ENCODE data around the gene WNT2B.

The WNT2B gene

DNA sequence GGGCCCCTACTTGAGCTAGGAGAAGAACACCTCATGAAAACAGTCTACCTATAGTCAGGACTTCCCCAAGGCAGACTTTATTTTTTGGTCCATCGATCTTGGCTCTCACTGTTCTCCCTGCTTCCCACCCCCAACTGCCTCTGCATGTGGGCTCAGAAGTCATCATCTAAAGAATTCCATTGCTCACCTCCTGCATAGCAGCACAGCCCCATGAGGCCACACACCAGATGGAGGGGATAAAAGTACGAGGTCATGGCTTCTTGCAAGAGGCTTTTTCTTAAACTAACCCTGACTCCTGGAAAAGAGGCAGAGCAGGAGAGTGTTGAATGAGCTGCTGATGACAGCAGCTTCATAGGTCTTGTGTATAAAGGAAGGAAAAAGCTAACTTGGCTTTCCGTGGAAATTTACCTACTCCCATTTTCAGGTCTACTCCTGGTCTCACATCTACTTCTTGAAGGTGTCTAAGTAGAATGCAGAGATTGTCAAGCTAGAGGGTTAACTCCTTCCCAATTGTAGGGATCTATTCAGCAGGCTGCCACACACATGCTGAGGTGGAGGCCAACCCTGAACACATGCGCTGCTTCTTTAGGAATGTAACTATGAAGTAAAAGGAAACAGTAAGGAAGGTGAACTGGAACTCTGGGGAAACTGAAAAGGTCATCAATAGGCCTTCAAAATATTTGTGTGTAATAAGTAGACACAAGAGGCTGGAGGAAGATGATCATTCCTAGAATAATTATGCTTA is 18.7 kb downstream of the WNT2B start:
- DNase-seq (ENCODE audit: low read depth in 2 of 2): no peak

DNA sequence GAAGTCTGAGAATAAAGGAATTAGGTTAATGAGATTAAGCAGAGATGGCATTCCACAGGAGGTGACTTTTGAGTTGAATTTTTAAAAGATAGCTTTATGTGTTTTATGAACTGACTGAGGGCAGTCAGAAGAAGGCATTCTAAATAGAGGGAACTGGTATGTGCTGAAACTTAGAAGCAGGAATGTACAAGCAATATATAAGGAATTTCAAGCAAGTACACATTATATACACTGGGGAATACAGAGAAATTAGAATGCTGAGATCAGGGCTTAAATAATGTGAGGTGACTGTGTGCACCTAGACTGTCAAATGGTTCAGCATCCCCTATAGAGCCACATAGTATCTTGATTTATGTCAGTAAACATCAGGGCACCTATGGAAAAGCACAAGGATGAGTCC is 19.3 kb downstream of the WNT2B start:
- DNase-seq (ENCODE audit: low read depth in 2 of 2): no peak

DNA sequence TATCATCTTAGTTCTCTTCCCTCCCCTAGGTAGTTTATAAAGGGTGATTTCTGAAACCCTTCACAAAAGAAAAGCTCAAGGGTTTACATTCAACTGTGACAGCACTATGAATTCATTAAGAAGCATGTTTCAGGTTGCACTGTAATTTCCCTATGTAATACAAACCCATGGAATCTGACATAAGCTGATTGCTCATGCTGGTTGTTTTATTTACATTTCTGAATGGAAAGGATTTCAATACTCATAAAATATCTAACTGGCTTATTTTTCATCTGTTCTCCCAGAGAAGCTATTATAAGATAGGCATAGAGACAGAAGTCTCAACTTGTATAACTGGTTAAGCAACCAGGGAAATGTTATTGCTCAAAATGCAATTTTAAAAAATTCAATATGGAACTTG is 20.5 kb downstream of the WNT2B start:
- no peak for DNase-seq (ENCODE audit: low read depth in 2 of 2)

DNA sequence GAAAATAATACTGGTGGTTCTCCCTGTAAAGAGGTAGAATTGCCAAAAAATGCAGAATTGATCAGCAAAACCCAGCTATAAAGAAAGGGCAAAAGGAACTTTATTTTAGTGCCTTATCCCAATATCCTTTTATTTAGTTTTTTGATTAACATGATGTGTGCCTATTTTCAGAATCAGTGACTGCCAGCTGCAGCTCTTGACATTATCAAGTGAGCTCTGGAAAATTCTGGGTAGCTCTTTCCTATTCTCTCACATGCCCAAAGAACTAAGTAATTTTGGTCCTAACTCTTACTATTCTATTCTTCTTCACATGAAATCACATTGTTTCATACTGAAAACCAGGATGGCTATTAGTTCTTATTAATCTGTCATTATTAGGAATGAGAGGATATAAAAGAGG is 22.1 kb downstream of the WNT2B start:
- DNase-seq (ENCODE audit: low read depth in 2 of 2): no peak

DNA sequence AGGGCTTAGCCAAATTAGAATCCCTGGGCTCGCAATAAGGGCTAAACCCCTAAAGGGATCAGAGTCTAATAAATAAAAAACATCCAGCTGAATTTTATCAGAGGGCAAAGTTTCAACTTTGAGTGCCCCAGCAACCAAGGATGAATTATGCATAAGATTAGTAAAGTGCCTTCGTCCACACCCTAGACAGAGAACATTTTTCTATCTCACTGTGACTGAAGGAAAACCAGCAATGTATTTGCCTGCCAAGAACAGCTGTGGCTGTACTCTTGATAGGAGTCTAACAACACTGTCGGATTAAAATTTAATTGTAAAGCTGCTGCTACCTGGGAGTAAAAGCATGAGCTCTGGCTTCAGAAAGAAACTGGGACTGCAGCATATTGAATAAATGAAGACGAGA is 23.3 kb downstream of the WNT2B start:
- DNase-seq (ENCODE audit: low read depth in 2 of 2): no peak

DNA sequence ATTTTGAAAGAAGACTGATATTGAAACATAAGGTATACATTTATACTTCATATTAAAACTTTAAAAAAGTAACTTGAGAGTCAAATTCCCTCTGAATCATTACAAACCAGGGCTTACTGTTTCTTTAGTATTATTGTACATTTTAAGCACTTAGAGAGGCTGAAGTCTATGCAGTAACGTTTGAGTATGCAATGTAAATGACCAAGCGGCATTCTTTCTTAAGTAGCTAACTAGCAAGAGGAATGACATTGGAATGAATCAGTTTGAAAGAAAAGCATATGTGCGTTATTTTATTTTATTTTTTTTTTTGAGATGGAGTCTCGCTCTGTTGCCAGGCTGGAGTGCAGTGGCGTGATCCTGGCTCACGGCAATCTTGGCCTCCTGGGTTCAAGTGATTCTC is 24.3 kb downstream of the WNT2B start:
- DNase-seq (ENCODE audit: low read depth in 2 of 2): no peak

DNA sequence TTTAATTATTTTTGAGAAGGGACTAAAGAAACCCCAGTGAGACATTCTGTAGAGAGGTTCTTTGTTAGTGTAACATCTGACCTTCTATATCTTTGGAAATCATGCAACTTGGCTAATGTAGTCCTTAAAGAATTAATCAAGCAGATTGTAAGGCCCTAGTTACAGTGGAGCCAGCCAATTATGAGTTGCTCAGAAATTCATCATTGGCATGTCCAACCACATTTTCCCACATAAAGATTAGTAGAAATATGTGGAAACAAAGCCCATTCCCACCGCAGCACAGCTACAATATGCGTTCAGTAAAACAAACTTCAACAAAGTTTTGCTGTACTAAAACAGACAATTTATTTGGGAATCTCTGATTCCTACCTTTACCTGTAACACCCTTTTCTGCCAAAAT is 27.8 kb downstream of the WNT2B start:
- DNase-seq (ENCODE audit: low read depth in 2 of 2): no peak

DNA sequence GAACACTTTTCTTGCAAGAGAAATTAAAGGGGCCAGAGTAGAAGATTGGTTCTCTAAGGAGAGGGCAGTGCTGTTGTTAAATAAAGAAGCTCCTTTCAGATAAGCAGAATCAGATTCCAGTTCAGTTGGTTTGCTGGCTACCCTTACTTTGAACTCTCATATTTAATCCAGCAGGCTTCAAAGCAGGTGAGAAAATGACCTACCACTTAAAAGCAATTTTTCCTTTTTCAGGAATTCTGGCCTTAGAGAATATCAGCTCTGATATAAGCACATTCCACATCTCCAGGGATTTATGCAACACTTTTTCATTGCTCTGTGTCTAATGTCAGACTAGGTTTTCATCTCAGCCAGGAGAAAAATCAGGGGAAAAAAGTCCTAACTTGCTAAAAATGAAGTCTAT is 28.7 kb downstream of the WNT2B start:
- no peak for DNase-seq (ENCODE audit: low read depth in 2 of 2)

DNA sequence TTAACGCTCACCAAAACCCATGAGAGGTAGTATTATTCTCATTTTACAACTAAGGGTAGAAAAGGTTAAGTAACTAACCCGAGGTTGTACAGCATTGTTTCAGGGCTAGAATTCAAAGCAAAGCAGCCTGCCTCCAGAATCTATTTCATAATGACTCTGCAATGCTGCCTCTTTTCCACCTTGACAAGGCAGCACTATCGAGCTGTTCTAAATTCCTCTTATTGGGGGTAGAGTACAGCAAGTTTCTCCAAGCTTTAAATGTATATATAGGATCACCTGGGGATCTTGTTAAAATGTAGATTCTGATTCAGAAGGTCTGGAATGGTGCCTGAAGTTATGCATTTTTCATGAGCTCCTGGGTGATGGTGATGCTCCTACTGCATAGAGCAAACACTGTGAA is 30.1 kb downstream of the WNT2B start:
- no peak for DNase-seq (ENCODE audit: low read depth in 2 of 2)

DNA sequence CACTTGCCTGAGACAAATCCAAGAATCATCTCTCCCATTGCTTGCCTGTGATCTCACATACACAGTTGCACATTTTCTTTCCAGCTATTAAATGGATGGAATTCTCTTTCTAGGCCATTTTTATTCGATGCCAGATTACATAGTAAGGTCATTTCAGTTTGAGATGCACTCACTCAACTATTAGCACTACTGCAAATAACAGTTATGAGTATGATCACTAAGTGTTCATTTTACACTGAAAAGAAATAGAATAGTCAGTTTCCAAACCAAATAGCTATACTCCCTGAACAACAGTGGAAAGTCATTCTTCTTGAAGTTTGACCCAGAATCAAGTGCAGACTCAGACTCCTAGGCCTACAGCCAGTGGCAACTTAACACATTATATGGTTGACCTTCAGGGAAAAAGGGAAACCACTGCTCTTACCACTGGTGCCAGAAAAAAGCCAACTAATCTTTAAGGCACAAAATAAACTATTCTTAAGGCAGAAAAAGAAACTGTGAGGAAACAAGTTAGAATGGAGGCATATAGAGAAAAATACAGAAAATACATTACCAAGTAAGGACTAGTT is 31.5 kb downstream of the WNT2B start:
- no peak for DNase-seq (ENCODE audit: low read depth in 2 of 2)

DNA sequence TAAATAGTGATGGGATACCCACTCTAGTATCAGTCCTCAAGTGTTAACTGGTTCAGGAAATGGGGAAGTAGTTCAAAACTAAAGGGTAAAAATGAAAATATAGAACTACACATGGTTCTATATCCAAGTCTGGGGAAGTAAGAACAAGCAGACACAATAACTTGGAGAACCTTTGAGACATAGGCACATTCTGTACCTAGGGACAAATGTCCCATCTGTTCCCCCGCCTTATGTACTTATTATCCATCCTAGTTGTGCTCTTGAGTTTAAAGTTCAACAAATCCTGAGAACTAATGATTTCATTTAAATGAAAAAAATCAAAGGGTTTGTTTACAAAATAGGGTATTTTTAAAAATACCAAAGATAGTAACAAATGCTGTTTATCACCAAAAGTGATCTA is 32.5 kb downstream of the WNT2B start:
- DNase-seq (ENCODE audit: low read depth in 2 of 2): no peak

DNA sequence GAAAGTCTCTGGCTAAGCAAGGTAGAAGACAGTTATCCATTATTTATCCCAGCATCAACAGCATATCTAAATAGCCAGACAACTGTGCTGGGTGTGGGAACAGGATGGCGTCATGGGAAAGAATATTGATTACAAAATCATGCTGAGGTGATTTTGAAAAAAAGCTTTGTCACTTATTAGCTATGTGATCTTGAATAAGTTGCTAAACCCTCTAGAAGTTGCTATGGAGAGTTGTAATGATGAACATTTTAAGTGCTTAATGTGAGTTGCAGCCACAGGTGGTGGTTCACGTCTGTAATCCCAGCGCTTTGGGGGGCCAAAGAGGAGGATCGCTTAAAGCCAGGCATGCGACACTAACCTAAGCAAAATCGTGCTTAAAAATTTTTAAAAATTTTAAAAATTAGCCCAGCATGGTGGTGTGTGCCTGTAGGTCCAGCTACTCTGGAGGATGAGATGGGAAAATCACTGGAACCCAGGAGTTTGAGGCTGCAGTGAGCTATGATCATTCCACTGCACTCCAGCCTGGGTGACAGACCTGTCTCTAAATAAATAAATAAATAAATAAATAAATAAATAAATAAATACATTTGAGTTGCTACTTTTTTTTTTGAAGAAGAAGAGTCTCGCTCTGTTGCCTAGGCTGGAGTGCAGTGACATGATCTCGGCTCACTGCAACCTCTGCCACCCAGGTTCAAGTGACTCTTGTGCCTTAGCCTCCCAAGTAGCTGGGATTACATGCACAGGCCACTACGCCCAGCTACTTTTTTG is 33.6 kb downstream of the WNT2B start:
- DNase-seq (ENCODE audit: low read depth in 2 of 2): no peak

DNA sequence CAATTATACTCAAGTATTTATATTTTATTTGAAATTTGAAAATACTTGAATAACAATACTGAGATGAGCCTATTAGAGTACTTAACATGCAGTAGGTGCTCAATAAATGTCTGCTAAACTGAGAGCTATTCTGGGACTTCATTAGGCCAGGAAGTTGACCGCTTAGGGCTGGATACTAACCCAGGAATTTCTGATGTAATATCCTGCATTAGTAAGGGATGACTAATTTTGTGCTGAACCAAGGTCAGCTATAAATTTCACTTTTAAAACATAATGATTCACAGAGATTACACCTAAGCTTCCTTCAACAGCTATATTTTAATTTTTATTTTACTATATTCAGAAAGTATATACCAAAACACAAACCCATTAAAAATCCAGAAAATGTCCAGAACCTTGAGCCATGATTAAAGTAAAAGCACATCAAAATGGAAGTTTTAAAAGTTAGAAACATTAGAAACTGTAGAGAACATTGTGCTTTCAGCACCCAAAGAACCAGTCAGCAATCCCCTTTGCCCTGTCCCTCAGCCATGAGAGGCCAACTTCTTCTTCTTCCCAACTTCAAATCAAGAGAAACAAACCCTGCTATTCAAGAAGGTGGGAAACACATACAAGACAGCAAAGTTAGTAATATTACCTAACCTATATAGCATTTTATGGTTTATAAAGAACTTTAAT is 35.4 kb downstream of the WNT2B start:
- no peak for DNase-seq (ENCODE audit: low read depth in 2 of 2)

DNA sequence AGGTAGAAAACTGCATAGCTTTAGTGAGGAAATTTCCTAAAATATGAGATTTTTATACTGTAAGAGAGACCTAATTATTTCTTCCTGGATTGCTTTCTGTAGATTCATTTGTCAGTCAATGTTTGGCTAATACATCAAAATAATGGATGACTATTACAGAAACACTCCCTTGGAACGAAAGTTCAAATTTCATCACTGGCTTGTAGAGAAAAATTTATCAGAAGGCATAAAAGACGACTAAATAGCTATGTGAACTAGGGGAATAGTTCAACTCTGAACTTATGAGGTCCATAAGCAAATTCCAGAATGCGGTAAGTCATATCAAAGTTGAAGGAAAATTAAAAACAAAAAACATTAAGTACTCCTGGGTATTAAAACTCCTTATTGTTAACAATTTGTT is 36.0 kb downstream of the WNT2B start:
- DNase-seq (ENCODE audit: low read depth in 2 of 2): no peak

DNA sequence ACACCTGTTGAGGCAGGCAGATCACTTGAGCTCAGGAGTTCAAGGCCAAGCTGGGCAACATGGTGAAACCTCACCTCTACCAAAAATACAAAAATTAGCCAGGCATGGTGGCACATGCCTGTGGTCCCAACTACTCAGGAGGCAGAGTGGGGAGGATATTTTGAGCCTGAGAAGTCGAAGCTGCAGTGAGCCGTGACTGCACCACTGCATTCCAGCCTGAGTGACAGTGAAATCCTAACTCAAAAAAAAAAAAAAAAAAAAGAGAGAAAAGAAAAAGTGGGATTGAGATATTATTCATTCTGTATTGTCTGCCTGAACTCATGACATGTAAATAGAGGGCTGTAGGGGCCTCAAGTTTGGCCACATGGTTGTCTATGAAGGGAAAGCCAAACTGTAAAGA is 37.3 kb downstream of the WNT2B start:
- DNase-seq (ENCODE audit: low read depth in 2 of 2): no peak

DNA sequence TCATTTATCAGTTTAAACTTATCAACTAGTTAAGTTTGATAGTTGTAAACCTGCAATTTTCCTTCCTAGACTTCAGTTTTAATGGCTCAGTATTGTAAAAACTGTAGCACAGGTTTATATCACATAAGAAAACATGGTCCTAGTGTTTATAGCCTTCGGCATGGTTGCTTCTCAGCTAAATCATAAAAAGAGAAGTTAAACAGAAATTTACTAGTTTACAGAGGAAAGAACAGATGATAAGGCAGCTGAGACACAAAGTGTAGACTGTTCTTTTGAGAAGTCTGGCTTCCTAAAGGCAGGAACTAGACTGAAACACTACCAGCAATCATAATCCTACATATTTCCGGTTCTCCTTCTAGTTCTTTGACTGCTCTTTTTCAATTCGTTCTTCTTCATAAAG is 39.8 kb downstream of the WNT2B start:
- no peak for DNase-seq (ENCODE audit: low read depth in 2 of 2)

DNA sequence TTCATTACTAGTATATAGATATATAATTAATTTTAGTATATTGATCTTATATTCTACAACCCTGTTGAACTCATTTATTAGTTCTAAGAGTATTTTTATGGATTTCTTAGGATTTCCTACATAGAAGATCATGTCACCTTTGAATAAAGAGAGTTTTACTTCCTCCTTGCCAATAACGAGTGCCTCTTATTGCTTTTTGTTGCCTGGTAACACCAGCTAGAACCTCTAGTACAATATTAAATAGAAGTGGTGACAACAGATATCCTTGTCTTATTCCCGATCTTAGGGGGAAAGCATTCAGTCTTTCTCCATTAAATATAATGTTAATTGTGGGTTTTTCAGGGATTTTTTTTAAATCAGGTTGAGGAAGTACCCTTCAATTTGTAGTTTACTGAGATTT is 40.8 kb downstream of the WNT2B start:
- no peak for DNase-seq (ENCODE audit: low read depth in 2 of 2)

DNA sequence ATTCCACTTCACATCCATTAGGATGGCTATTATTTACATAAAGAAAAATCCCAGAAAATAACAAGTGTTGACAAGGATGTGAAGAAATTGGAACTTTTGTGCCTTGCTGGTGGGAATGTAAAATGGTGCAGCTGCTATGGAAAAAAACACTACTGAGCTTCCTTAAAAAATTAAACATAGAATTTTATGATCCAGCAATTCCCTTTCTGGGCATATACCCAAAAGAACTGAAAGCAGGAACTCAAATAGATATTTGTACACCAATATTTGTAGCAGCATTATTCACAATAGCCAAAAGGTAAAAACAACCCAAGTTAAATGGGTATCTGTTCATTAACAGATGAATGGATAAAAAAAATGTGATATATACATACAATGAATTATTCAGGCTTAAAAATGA is 45.6 kb downstream of the WNT2B start:
- DNase-seq (ENCODE audit: low read depth in 2 of 2): no peak

DNA sequence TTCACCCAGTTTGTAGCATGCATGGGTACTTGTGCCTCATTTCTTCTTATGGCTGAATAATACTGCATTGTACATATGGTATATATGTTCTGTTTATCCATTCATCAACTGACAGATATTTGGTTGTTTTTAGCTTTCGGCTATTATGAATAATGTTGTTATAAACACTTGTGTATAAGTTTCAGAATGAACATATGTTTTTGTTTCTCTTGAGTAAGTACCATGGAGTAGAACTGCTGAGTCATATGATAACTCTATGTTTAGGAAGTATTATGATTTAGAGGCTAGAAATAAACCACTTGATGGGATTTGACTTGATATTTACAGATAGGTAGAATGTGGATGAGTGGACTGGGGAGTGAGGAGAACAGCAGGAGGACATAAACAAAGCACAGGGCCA is 48.6 kb downstream of the WNT2B start:
- no peak for DNase-seq (ENCODE audit: low read depth in 2 of 2)

DNA sequence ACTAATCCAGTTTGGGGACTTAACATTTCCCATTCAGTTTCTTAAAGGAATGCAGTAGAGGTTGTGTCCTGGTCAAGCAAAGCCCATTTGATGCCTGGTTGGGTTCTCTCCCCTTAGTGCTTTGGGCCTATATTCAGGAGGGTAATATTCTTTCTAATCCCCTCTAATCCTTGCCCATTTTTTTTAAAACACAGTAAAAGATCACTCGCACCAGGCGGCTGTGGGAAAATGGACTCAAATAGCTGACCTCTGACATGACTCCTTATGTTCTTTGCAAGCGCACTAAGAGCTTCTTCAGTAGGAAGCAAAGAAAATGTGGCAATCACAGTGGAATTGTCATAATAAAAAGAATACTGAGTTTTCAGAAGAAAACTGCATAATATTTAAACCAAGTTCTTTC is 49.9 kb downstream of the WNT2B start:
- no peak for DNase-seq (ENCODE audit: low read depth in 2 of 2)

DNA sequence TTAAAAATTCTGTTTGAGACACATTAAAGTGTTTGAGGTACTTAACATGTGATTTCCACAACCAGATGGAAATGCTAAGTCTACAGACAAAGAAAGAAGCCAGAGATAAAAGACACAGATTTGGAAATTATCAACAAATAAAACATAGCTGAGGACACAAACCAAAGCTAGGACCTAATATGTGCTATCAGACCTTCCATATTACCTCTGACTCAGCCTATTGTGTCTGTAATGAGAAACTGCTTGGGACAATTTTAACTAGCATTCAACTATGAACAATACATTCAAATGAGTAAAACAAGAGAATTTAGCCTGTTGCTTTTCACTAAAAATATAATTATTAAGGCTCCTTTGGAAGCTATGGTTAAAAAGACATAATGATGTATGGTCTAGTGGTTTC is 54.6 kb downstream of the WNT2B start:
- no peak for DNase-seq (ENCODE audit: low read depth in 2 of 2)

DNA sequence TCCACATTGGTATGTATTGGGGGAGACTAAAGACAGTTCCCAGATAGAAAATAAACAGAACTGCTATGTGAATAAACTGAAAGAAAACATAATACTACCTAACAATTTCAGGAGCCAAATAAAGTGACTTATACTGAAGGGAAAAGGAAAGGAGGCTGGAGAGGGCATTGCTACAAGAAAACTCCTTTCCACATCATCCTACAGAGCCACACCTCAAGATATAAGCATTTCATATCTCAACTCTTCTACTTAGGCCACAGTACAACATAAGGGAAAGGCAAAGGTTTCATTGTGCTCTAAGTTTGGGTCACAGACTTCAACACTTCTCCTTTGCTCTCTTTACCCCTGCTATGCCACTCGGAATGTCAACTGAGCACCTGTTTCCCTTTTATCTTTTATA is 55.3 kb downstream of the WNT2B start:
- no peak for DNase-seq (ENCODE audit: low read depth in 2 of 2)

DNA sequence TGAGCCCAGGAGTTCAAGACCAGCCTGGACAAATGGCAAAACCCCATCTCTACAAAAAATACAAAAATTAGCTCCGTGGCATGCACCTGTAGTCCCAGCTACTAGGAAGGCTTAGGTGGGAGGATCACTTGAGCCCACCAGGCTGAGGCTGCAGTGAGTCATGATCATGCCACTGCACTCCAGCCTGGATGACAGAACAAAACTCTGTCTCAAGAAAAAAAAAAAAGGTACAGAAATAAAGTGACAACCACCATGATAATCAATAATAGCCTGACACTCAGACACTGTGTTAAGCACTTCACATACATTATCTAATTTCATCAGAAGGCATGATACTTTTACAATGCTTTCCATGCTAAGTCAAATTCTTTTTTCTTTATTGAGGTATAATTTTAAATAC is 57.0 kb downstream of the WNT2B start:
- no peak for DNase-seq (ENCODE audit: low read depth in 2 of 2)

Data from stimulated activated CD8-positive, alpha-beta memory T cell treated with anti-CD3 and anti-CD28 coated beads, Interleukin-2, amount 100 ng/mL, for 48 hours (primary cell).